GM18505 (cell line): ENCODE data around the gene VSNL1.

Experiments
- ATAC-seq: cut with Tn5 transposase; IDR thresholded peaks from one replicate; pipeline ENCODE4 v1.9.1; 2021; ENCODE audit not compliant: unreplicated experiment
- POLR2A ChIP-seq: IDR thresholded peaks from 4 replicates; pipeline ENCODE4 v1.6.1; 2011; ENCODE audit warnings: borderline replicate concordance; ENCODE audit not compliant: insufficient read depth, insufficient read length; ENCODE audit errors: extremely low read depth

Gene VSNL1

DNA sequence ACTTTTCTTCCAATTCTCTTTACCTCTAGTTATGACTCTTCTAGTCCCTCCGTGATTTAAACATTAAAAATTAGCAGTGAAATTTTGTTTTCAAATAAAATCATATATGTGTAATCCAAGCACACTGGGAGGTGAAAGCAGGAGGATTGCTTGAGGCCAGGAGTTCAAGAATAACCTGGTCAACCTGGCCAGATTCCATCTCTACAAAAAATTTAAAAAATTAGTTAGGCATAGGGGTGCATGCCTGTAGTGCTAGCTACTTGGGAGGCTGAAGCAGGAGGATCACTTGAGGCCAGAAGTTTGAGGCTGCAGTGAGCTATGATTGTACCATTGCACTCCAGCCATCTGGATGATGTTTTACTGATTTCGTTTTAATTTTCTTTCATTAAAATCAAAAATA is 7.0 kb upstream of the VSNL1 start:
- ATAC-seq, result no peak
- TF ChIP-seq POLR2A, result no peak

DNA sequence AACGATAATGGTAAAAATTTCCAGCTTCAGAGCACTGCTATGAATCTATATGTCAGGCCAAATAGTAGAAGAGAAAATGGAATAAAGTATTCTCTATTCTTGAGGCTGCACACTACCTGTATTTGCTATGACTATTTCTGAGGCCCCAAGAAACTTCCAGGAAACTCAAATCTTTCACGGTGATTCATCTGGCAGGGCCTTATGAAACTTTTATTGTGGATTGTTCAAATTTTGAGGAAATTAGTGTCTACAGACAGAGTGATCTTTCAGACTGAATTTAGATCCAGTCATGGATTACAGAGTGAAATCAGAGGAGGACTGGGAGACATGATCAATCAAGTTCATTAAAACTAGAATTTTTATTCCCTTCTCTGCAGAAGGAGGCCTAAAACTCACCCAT is 4.1 kb upstream of the VSNL1 start:
- TF ChIP-seq POLR2A, result no peak
- no peak for ATAC-seq

GRCh38 chr2:17538022-17538843 is 2.3 kb upstream of the VSNL1 start:
- ATAC-seq, result peak; percentile 40
- no peak for TF ChIP-seq POLR2A

DNA sequence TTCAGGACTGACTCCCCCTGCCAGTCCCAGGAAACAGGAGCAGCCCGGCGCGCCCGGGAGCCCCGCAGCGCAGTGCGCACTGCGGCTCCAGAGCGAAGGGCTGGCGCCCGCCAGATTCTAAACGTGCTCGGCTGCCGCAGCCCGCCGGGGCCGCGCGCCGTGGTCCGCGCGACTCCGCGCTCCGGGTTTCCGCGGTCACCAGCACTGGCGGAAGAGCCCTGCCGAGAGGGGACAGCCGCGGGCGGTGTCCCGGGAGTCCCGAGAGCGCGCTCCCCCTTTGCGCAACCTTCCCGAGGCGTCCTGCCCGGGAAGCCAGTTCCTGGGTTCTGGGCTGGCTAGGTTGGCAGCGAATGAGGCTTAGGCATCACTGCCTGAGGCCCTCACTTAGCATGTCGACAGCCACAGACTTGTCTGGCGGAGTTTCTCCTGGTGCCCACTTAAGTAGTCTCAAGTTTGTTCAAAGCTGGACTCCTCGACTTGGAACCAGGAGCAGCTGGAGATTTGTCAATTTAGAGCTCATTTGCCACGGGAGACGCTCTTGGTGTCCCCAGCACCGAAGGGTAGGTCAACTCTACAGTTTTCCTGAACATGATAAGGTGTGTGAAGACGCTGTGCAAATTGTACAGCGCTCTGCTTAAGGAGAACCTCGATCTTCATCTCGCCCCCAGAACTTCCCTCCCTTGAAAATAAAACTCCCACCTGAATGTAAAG is 1.5 kb upstream of the VSNL1 start:
- peak; percentile 56 for ATAC-seq
- TF ChIP-seq POLR2A, result no peak

DNA sequence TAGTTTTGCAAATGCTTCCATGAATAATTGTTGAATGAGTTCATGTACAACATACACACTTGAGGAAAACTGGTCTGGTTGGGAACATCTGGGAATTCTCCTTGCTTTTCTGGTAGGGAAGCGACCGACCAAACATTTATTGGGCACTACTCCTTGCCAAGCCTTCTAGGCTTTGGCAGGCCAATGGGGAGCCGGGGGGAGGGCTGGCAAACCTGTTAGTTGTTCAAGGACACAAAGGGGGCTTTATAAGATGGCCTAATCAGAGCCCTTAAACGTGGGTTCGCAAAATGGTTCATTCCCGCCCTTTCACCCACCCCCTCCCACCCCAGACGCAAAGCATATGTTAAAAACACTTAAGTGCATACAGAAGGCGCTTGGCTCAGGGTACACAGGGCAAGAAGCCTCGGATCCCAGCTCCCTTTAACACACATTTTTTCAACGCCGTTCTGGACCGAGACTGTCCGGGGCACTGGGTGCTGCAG is 844 bp upstream of the VSNL1 start:
- no peak for TF ChIP-seq POLR2A
- no peak for ATAC-seq

DNA sequence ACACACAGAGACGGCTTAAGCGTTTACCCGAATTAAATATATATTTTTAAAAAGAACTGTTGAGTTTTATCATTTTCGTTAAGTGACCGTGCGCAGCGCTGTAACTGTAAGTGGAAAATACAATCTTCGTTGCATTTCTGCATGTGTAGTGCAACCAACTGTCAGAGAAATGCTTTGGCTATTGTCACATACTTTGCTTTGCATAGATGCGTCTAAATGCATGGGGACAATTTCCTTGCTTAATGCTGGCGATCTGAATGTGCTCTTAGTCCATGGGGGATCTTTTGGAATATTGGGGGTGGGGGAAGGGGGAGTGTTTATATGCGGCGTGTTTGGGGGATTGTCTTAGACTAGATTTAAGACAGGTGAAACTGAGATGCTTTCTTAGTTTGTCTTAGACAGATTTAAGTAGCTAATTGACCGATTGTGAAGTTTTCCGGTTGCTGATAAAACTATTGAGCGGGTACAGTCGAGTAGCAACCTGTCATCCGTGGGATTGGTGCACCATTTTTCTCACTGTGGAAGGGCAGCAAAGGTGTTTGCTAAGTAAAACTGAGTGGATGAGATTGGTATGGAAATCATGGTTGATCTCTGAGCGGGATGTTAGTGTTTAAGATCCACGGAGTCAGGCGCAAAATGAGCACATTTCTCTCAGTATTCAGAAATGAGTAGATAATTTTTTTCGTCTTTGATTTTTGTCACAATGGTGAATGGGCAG is 476 bp downstream of the VSNL1 start:
- no peak for ATAC-seq

DNA sequence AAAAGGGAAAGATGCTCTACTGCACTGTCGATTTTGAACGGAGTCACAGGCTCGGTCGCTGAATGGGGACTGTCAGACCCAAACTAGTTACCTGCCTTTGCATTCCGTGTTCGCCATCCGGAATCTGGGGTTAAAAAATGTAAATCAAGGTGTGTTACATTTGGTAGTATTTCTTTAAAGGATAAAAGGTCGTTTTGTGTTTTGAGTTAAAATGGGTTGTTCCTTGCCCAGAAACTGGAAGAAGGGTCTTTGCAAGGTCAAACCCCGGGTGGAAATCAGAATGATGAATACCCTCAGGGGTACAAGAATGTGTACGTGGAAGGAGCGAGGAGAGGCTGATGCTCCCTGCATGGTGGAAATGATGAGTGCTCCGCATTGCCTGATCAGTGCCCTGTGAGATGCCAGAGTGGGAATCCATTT is 1.0 kb downstream of the VSNL1 start:
- no peak for TF ChIP-seq POLR2A
- ATAC-seq, result no peak

More for the DNA sequence above, 476 bp downstream of the VSNL1 start:
- no peak for TF ChIP-seq POLR2A

GRCh38 chr2:17542471-17542870 is 2.0 kb downstream of the VSNL1 start:
- ATAC-seq, result no peak
- TF ChIP-seq POLR2A, result no peak

GRCh38 chr2:17543131-17543660 is 2.7 kb downstream of the VSNL1 start:
- no peak for TF ChIP-seq POLR2A
- no peak for ATAC-seq

DNA sequence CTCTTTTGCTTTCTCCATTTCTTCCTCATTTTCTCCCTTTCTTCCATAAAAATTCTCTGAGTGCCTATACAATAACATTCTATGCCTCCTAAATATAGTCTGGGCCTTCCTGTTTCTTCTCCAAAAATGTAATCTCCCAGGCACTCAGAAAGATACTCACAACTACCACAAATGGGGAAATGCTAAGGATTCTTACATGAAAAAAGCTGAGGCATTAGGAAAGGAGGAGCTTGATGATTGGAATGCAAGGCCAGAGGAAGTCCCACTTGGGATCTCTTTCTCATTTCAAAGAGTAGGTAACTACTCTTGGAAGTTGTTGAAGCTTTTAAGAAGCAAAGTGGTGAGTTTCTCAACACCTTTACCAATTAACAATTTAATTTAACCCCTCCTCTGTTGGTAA is 3.4 kb downstream of the VSNL1 start:
- no peak for ATAC-seq
- no peak for TF ChIP-seq POLR2A

DNA sequence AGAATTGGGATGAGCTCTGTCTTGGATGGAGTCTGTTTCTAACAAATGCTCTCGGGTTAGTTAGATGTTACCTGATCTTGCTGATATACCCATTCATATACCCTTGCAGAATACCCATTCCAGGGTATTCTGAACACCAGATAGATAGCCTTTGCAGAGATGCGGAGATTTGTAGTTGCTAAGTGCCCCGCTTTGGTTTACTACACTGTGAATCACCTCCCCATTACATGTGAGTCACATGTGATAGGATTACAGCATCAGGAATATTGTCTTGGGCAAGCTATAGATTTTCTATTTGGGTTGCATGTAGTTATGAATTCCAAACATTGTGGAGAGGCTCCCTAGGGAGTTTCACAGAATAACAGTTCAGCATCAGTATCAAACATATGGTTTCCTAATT is 3.8 kb downstream of the VSNL1 start:
- TF ChIP-seq POLR2A, result no peak
- ATAC-seq, result no peak

- TF ChIP-seq POLR2A, result no peak
- no peak for ATAC-seq
These were observed 5.5 kb downstream of the VSNL1 start for GRCh38 chr2:17545680-17546613.
